Parathyroid adenoma (tissue), 2 donors: ENCODE measurements around the gene SLC46A1.
A peak's percentile ranks its signal among the peaks of the same experiment; 100 is the strongest.

Source experiments
- H2AFZ ChIP-seq: fragments of 300-600 bp; sonication (generic); one replicate; pipeline ENCODE4 v1.7.0; 2017; ENCODE audit warnings: antibody characterized with exemption, mild to moderate bottlenecking
- H3K27ac ChIP-seq: fragments of 300-600 bp; sonication (generic); one replicate; pipeline ENCODE4 v1.7.0; 2017
- H3K27me3 ChIP-seq: fragments of 300-600 bp; sonication (generic); one replicate; pipeline ENCODE4 v1.7.0; 2017; ENCODE audit warnings: low read length; ENCODE audit not compliant: control insufficient read depth, insufficient read depth
- H3K36me3 ChIP-seq: fragments of 300-600 bp; sonication (generic); one replicate; pipeline ENCODE4 v1.7.0; 2017; ENCODE audit warnings: low read length; ENCODE audit not compliant: control insufficient read depth, insufficient read depth
- H3K4me1 ChIP-seq: fragments of 300-600 bp; sonication (generic); one replicate; pipeline ENCODE4 v1.7.0; 2017; ENCODE audit warnings: control low read depth
- H3K4me2 ChIP-seq: fragments of 300-600 bp; sonication (generic); one replicate; pipeline ENCODE4 v1.7.0; 2017; ENCODE audit warnings: low read length
- H3K4me3 ChIP-seq: fragments of 300-600 bp; sonication (generic); one replicate; pipeline ENCODE4 v1.7.0; 2017; ENCODE audit warnings: low read depth, low read length
- H3K79me2 ChIP-seq: fragments of 300-600 bp; sonication (generic); one replicate; pipeline ENCODE4 v1.7.0; 2017; ENCODE audit warnings: control low read depth
- H3K9ac ChIP-seq: fragments of 300-600 bp; sonication (generic); one replicate; pipeline ENCODE4 v1.7.0; 2017; ENCODE audit warnings: mild to moderate bottlenecking
- H3K9me3 ChIP-seq: fragments of 300-600 bp; sonication (generic); one replicate; pipeline ENCODE4 v1.7.0; 2017; ENCODE audit warnings: low read length; ENCODE audit not compliant: control insufficient read depth
- CTCF ChIP-seq: fragments of 300-600 bp; sonication (generic); IDR thresholded peaks from one replicate; pipeline ENCODE4 v1.7.0; 2017; ENCODE audit warnings: antibody characterized with exemption, mild to moderate bottlenecking
- donor health status: primary hyperparathyroidism.

SLC46A1 gene

GRCh38 chr17:28425206-28425605 lies 19.2 kb upstream of the SLC46A1 start:
- no peak overlapping the region for H3K9ac ChIP-seq
- H2AFZ ChIP-seq, result no peak overlapping the region
- no peaks in the 10 kb centered on the region for H3K9me3 ChIP-seq

GRCh38 chr17:28421787-28422305 lies 15.8 kb upstream of the SLC46A1 start:
- TF ChIP-seq CTCF, result no peak
- H3K9me3 ChIP-seq, result no peaks in the 10 kb centered on the region
- no peak overlapping the region for H3K9ac ChIP-seq
- no peak overlapping the region for H3K4me3 ChIP-seq
- no peak overlapping the region for H2AFZ ChIP-seq
- no peak overlapping the region for H3K4me2 ChIP-seq
- H3K27me3 ChIP-seq, result no peaks in the 10 kb centered on the region
- H3K79me2 ChIP-seq, result no peaks in the 10 kb centered on the region
- H3K4me1 ChIP-seq, result no peaks in the 10 kb centered on the region
- H3K27ac ChIP-seq, result no peak overlapping the region
- H3K36me3 ChIP-seq, result no peaks in the 10 kb centered on the region

More at GRCh38 chr17:28425206-28425605, 19.2 kb upstream of the SLC46A1 start:
- TF ChIP-seq CTCF, result no peak
- Histone ChIP-seq H3K4me2 (no peak overlapping the region), H3K4me1 (no peaks in the 10 kb centered on the region), H3K27me3 (no peaks in the 10 kb centered on the region), H3K79me2 (no peaks in the 10 kb centered on the region), H3K36me3 (no peaks in the 10 kb centered on the region), H3K27ac (no peak overlapping the region), H3K4me3 (no peak overlapping the region)

- Histone ChIP-seq H3K4me3 (no peak overlapping the region), H2AFZ (peak overlapping the region; percentile 65), H3K4me1 (no peaks in the 10 kb centered on the region), H3K4me2 (no peak overlapping the region), H3K9ac (no peak overlapping the region), H3K27me3 (no peaks in the 10 kb centered on the region), H3K36me3 (no peaks in the 10 kb centered on the region), H3K79me2 (no peaks in the 10 kb centered on the region), H3K27ac (no peak overlapping the region), H3K9me3 (no peaks in the 10 kb centered on the region)
- peak; percentile 72 for TF ChIP-seq CTCF
Measured at GRCh38 chr17:28416703-28417311, 10.8 kb upstream of the SLC46A1 start.

GRCh38 chr17:28415886-28416285 lies 9.9 kb upstream of the SLC46A1 start:
- no peak overlapping the region for H3K4me3 ChIP-seq
- H3K36me3 ChIP-seq, result no peaks in the 10 kb centered on the region
- no peak overlapping the region for H3K27ac ChIP-seq
- H3K4me2 ChIP-seq, result no peak overlapping the region
- H3K9me3 ChIP-seq, result no peaks in the 10 kb centered on the region
- TF ChIP-seq CTCF, result no peak
- H3K4me1 ChIP-seq, result no peaks in the 10 kb centered on the region
- no peaks in the 10 kb centered on the region for H3K27me3 ChIP-seq
- H3K9ac ChIP-seq, result no peak overlapping the region
- H2AFZ ChIP-seq, result no peak overlapping the region
- H3K79me2 ChIP-seq, result no peaks in the 10 kb centered on the region

DNA sequence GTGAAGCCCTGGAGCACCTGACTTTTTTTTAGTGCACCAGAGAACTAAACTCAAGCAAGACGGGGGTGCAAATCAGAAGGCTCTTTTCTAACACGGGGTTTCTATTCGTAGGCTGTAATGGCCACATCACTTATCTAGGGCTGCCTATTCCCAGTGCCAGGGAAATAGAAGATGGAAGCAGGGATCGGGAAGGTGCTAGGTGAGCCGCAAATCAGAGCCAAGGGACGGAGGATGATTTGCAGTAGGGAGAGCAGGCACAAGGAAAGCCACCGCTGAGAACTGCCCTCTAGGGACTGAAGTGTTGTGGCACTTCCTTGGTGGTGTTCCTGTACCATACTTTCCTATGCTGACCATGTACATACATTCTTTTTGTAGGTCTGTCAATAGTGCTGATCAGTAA lies 7.8 kb upstream of the SLC46A1 start:
- H3K9me3 ChIP-seq, result no peaks in the 10 kb centered on the region
- H3K79me2 ChIP-seq, result no peaks in the 10 kb centered on the region
- no peak overlapping the region for H3K4me2 ChIP-seq
- no peak overlapping the region for H3K4me3 ChIP-seq
- no peak overlapping the region for H2AFZ ChIP-seq
- no peak for TF ChIP-seq CTCF
- H3K27ac ChIP-seq, result no peak overlapping the region
- H3K27me3 ChIP-seq, result no peaks in the 10 kb centered on the region
- no peaks in the 10 kb centered on the region for H3K4me1 ChIP-seq
- no peak overlapping the region for H3K9ac ChIP-seq
- H3K36me3 ChIP-seq, result no peaks in the 10 kb centered on the region
